Measurements from ENCODE around the gene UBAP1.
A peak's percentile ranks its signal among the peaks of the same experiment; 100 is the strongest.
"Not testable (repeated sequence)": the region's sequence is repeated elsewhere in the genome, so short reads cannot be mapped to it uniquely, and the experiment has no call there.

Gene UBAP1

DNA sequence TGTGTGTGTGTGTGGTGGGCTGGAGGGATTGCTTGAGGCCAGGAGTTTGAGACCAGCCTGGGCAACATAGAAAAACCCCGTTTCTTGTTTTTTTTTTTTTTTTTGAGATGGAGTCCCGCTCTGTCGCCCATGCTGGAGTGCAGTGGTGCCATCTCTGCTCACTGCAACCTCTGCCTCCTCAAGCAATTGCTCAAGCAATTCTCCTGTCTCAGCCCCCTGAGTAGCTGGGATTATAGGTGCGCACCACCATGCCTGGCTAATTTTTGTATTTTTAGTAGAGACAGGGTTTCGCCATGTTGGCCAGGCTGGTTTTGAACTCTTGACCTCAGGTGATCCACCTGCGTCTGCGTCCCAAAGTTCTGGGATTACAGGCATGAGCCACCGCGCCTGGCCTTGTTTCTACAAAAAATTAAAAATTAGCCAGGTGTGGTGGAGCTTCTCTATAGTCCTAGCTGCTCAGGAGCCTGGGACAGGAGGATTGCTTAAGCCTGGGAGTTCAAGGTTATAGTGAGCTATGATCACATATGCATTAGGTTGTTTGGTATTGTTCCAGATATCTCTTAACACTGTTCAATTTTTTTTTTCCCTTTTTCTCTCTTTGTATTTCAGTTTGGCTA, 47.4 kb downstream of the UBAP1 start:
- not testable (repeated sequence) for DNase-seq (ENCODE audit: low read depth)

DNA sequence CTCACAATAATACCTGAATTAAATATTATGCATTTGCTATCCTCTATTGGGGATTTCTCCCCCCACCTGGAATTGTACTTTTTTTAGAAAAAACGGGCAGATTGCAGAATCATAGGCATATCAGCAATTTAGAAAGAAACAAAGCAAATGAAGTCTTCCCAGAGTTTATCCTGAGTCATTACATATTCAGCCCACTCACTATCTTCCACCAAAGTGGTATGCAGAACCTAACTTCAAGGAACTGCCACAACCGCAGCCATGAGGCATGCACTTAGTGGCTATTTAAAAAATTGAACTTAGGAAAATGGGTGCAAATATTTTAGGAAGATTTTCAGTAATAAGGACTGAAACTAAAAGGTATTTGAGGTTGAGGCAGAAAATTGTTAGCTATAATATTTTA, 48.6 kb downstream of the UBAP1 start:
- DNase-seq (ENCODE audit: low read depth), result no peak

DNA sequence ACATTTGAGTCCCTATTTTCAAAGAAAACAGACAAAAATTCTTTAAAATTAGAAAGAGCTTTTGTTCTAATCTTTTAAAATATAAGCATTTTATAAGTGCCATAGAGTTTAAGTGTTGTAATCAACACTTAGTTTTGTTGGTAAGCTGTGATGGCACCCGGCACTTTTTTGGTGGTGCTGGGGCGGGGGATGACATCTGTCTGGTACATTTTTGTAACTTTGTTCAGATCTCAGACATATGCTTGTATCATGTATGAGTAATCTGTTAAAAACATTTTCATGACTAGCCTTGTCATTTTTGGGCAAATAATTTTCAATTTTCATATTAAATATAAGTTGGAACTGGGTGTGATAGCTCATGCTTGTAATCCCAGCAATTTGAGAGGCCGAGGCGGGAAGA, 51.7 kb downstream of the UBAP1 start:
- DNase-seq (ENCODE audit: low read depth), result no peak

DNA sequence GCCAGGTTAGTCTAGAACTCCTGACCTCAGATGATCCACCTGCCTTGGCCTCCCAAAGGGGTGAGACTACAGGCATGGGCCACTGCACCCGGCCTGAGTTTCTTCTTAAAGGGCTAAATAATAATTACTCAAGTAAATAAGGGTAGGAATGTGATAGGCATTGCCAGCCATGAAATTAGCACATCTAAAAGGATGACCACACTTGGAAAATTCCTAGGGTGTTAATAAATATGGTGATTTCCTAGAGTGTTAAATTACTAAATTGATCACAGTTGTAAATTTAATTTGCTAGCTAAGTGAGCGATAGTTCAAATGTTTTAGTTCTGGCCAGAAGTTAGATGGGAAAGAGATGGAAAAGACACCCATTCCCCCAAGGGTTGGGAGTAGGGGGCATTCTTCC, 53.4 kb downstream of the UBAP1 start:
- DNase-seq (ENCODE audit: low read depth), result no peak

DNA sequence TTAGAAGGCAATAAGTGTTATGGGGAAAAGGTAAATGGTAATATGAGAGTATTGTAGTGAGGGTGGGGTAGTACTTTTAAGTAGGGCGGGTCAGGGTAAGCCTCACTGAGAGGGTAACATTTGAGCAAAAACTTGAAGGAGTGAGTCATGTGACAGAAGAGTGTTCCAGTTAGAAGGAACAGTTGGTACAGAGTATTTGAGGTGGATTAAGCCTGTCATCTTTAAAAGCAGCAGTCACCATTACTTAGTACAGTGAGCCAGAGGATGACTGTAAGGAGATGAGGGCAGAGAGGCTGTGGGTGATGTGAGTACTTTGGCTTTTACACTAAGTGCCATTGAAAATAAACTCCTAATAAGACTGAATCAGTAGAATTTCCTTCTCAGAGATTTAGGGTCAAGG, 54.8 kb downstream of the UBAP1 start:
- DNase-seq (ENCODE audit: low read depth), result no peak

DNA sequence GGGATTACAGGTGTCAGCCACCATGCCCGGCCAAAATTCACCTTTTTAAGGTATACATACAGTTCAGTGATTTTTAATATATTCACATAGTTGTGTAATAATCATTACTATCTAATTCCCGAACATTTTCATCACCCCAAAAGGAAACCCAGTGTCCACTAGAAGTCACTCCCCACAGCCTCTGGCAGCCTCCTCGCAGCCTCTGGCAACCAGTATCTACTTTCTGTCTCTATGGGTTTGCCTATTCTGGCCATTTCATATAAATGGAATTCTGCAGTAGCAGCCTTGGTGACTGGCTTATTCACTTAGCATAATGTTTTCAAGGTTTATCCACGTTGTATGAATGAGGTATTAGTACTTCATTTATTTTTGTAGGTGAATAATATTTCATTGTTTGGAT, 59.0 kb downstream of the UBAP1 start:
- DNase-seq (ENCODE audit: low read depth), result no peak

DNA sequence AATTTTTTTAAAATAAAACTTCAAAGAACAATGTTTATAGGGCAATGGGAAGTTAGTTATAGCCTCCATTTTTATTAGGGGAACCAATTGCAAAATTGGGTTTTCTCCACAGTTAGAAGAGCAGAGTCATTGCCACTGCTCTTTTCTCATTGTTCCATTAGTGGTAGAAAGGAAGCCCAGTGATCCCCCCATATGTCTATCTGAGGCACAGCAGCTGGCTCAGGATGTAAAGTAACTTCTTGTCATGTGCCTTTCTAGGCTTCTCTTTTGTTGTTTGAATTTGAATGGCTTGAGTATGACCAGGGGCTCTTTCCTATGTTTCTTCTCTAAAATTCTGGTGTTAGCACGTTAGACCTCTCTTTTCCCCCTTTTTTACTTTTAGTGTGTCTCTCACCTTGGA, 61.2 kb downstream of the UBAP1 start:
- no peak for DNase-seq (ENCODE audit: low read depth)

DNA sequence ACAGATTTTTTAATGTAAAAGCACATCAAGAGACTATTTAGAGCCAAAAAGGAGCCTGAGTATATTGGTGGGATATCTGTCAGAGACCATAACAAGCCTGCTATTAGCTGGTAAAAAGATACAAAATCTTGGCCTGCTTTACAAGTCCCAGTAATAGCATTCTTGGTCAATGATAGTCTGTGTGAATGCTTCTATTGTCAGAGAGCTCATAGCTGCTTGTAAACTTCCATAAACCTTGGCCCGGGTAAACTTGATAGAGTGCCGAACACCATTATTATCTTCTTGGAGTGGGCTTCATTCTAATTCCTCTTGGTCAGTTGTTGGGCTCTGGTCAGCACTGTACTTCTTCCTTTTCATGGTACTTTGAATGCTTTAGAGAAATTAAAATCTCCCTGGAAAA, 64.0 kb downstream of the UBAP1 start:
- no peak for DNase-seq (ENCODE audit: low read depth)

DNA sequence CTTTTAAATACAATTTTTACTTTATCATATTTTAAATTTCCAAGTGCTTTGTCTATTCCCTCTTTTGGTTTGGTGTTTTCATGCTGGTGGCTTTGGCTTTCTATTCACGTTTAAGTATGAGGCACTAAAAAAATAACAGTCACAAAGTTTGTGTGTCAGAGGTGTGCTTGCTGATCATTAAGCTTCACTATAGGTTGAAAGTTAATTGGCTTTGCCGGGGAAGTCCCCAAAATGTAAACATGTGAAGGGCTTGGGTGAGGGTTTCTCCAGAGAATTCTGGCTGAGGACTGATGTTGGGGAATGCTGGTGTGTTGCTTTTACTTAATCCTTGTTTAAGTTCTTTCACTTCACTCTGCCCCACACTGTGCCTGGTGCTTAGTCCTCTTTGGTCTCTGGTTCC, 66.4 kb downstream of the UBAP1 start:
- DNase-seq (ENCODE audit: low read depth), result not testable (repeated sequence)

DNA sequence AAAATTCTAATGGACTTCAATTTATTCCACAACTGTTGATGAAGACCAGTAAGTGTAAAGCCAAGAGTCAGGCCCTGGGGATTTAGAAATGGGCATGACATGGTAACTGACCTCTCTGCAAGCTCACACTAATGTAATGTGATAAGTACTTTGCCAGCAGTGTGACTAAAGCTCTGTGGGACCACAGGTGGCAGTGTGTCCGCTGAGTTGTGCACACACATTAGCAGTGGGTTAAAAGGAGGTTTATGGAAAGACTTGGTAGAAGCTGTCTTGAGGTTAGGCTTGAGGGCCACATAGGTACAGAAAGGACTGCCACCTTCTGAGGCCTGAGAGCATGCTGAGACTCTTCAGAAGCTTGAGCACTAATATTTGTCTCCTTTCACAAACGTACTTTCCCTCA, 67.6 kb downstream of the UBAP1 start:
- no peak for DNase-seq (ENCODE audit: low read depth)

DNA sequence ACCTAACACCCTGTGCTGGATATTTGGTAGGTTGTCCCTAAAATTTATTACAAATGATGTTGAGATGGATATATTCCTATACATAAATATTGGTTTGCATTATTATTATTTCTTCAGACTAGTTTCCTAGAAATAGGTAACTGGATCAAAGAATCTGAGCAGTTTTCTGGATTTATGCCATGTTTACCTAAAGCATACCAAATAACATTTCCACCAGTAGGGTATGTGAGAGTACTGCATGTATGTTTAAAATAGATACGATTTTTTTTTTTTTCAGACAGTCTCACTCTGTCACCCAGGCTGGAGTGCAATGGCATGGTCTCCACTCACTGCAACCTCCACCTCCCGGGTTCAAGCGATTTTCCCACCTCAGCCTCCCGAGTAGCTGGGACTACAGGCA, 68.9 kb downstream of the UBAP1 start:
- not testable (repeated sequence) for DNase-seq (ENCODE audit: low read depth)

DNA sequence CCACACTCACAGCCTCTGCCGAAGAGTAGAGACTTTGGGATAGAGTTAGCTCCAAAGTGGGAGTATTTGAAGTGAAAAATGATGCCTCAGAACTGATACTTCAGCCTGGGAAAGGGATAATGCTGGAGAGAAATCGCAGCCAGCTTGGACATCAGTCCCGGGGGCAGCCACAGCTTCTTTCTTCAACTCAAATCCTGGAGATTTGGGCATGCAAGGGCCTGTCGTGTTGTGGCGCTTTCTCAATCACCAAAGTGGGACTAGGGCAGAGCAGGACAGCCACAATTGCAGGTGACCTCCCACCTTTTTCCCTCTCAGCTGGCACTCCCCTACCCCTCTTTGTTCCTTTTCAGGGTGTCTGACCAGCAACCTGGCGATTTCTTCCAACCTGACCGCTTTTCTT, 70.4 kb downstream of the UBAP1 start:
- no peak for DNase-seq (ENCODE audit: low read depth)

DNA sequence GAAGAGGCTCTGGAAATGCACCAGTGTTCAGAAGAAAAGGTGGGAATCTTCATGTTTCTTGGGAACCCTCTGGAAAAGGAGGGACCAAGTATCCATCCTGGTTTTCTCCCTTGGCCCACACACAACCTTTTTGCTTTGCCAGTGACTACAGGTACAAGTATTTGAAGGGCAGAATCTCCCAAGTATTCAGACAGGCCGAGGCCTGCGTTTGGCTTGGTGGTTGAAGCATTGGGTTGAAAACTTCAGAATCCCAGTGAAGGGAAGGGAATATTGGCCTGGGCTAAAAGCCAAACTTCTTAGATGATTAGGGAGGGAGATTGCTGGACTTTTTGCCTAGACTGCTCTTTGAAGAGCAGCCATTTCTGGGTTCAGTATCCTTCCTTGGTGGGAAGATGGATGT, 71.9 kb downstream of the UBAP1 start:
- no peak for DNase-seq (ENCODE audit: low read depth)

DNA sequence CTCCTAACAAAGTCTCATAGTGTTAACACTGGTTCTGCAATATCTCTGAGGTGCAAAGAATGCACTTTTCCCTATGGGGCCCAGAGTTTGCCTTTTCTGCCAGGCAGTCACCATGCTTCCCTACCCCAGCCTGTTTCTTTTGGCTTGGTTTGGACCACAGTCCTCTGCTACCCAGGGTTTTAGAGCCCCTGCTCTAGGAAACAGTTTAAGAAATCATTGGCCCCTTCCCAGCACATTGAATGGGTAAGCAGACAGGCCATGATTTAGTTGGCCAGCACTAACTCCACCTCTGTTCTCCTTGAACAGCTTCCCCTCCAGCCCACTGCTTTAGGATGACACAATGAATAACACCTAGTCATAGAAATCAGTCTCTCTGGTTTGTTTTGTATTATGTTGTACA, 73.2 kb downstream of the UBAP1 start:
- peak; percentile 83 for DNase-seq (ENCODE audit: low read depth)

DNA sequence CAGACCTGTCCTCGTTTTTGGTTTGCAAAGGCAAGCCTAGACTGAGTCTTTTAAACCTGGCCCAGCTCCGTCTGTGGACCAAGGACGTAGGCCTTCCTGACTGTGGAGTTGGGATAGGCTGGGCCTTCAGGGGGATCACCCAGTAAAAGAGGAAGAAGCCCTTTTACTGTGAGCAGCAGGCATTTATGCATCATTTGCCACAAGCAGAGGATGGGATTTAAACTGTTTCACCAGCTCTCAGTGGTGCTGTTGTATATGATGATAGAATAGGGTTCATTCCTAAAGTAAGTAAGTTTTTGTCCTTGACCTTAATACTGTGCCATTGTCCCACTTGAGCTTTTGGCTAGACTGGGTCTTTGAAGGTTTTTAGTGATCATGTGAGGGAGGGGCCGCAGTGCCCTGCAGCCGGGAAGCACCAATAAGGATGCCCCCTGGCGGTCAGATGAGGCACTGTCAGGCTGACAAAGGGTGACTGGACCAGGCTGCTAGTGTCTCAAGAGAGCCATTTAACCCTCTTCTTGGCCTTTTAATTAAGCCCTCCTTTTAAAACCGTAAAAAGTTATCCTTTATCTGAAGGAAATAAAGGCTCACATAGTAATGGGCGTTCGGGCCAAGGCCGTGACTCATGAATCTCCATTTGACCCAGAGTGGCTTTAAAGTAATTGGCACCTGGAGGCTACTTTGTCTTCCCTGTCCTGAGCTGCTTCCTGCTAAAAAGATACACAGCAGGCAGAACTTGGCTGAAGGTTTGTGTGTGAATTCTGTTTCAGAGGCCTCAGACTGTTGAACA, 74.0 kb downstream of the UBAP1 start:
- DNase-seq (ENCODE audit: low read depth), result peak; percentile 33

DNA sequence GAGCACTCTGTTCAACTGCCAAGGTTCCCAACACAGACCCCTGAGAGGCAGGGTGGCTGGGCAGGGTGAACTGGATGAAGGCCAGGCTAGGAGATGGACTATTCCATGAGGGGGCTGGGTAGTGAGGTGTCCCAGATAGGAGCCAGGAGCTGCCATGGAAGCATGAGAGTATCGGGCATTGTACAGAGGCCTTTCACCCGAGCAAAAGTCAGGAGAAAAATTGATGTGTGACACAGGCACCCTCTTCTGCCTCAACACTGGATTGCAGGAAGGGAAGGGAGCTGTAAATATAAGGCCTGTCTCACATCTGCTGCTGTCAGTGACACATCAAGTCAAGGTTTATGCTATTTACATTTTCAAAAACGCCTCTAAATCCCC, 74.6 kb downstream of the UBAP1 start:
- peak; percentile 59 for DNase-seq (ENCODE audit: low read depth)

DNA sequence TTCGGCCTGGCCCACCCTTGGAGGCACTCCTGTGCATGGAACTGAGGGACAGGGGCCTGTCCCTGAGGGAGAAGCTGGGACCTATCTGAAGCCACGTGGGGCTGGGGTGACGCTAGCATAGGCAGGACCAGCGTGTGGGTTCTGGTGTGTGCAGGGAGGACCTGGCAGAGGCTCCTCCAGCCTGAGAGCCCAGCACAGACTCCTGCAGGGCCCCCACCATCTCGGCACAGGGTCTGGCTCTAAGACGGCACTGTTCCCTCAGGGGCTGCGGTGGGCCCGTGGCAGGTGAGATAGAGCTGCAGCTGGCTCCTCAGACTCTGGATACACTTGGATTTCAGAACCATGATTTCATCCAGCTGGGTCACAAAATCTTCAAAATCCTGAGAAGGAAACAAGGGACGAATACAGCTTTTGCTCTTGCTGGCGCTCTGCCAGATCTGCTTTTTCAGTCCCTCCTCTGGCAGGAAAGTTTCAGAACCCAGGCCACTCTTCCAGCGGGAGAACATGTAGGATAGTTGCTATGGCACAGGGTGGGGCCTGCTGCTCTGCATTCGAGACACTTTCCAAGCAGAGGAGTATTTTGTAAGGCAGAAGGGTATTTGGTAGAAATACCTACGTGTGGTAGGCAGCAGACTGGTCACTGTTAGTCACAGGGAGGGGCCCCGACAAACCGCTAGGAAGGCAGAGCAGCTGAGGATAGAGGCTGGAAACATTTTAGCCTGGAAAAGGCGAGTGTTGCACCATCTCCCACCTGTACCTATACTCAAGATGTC, 75.5 kb downstream of the UBAP1 start:
- peak; percentile 68 for DNase-seq (ENCODE audit: low read depth)

DNA sequence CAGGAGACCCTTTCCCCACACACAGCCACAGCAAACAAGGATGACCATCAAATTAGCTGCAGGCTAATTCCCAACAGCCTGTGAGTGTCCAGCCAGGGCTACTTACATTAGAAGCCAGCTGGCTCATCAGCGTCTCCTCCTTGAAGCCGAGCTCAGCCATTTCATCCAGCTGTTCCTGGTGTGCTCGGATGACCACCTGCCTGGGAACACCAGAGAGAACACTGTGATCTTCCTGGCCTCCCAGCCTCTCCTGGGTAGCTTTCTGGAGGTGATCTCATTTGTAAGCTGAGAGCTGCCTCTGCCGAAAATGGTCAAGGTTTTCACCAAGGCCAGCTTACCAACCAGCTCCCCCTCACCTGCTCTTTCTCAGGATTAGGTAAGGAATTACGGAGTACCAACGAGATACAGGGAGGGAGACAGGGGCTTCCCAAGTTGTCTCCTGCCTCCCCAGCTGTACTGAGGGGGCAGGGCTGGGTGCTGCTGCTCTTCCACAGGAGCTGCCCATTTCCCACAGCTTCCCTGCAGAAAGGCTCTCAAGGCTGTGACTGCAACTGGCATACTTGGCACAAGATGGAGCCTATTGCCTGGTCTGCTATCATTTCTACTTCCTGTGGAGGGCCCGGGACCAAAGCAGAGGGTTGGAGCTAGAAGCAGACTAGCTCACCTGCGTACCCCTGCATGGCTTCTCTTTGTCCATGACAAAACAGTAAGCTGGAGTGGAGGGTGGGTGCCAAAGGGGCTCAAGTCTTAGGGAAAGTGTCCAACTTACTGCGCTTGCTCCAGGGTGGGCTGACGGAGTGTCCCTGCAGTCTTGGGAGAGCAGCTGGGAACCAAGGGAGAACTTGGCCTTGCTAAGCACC, 76.4 kb downstream of the UBAP1 start:
- no peak for DNase-seq (ENCODE audit: low read depth)

DNA sequence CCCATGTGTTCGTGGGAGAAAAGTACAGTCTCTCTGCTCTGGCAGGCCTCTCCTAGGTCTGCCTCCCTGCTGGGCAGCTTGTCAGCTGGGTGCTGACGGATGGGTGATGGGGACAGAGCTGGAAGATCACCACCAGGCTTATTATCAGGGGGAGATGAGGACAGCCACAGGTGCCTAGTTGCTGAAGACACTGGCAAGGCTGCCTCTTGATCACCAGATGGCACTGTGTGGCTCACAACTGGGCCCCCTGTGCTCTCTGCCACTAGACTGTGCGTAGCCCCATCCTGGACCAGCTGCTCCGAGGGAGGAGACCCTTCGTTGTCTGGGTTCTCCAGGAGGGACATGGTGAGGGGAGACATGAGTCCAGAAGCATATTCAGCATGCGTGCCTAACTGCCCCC, 77.3 kb downstream of the UBAP1 start:
- DNase-seq (ENCODE audit: low read depth), result no peak

DNA sequence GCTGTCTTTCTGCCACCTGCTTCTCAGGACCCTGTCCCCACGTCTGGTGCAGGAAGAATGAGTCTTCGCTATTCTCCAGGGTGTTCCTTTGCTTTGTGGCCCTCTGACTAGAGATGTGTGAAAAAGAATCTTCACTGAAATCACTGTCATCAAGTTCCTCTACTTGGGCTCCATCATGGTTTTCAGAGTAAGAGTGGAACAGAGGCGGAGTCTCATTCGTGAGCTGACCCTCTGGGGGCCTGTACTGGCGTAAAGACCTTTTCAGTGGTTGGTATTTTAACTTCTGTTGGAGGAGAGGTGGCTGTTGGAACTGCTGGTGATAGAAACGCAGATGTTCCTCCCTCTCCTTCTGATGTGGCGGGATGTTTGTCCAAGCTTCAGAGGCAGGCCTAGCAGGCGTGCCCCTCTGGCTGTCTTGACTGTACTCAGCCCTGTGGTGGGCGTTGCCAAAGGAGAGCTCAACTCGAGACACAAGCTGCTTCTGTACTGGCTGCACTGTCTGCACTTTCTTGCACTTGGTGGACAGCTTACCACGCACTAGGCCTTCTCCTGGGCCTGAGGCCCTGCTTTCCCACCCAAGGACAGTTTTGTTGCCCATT, 78.2 kb downstream of the UBAP1 start:
- no peak for DNase-seq (ENCODE audit: low read depth)

DNA sequence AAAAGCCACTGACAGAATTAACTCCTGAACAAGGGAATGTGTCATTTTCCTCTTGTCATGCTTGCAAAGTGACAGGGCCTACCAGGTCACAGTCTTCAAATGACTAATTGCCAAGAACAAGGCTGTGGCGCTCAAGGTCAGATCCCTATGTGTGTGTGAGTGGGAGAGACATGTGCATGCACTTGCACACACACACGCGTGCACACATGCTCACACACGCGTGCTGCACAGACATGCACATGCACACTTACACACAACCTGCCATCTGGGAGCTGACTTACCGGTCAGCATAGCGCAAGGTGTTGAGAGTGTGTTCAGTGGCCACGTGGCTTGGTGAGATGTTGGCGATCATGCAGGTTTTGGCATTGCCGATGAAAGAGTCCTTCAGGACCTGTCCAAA, 80.5 kb downstream of the UBAP1 start:
- DNase-seq (ENCODE audit: low read depth), result no peak

DNA sequence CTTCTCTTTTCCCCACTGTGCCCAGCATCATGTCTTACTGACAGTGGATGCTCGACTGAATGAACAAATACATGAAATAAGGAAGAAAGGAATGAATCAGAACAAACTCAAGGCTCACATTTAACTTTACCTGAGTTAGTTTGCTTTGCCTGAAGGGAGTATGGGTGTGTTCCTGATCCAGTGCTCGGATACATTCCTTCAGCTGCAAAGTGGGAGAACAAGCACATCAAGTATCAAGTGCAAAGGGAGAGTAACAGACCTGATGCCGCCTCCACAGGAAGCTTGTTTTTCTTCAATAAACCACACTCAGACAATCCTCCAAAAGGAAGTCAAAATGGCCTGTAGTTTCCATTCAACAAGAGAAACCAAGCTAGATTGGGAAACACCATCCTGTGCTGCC, 84.1 kb downstream of the UBAP1 start:
- no peak for DNase-seq (ENCODE audit: low read depth)

Measured in stromal cell of bone marrow (primary cell).